HG02588 (cell line): ENCODE results near the gene CDK5RAP2.

Source experiments
- ATAC-seq: cut with Tn5 transposase; IDR thresholded peaks from one replicate; pipeline ENCODE4 v1.9.1; 2021; ENCODE audit warnings: mild to moderate bottlenecking, moderate library complexity; ENCODE audit not compliant: unreplicated experiment

The CDK5RAP2 gene

DNA sequence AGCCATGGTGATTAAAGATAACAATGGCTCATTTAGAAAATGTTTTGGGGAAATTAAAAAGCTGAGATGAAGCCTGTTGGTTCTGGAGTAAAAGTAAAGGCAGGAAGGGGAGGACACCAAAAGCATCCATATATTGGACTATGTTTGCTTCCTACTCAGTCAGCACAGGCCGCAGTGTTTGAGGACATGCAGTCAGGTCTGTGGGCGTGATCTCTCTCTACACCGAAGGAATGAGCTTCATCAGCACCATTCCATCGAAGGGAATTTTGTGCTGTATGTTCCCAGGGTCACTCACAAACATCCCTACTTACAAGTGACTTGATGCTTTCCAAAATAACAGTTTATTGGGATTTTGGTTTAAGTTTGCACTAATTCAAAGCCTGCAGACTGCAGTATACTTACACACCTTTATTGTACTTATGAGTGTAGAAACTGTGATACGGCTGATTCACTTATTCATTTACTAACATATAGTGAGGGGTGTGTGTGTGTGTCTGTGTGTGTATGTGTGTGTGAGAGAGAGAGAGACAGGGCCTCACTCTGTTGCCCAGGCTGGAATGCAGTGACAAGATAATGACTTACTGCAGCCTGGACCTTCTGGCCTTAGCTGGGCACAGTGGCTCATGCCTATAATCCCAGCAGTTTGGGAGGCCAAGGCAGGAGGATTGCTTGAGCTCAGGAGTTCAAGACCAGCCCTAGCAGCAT lies 13.4 kb upstream of the CDK5RAP2 start:
- no peak for ATAC-seq

DNA sequence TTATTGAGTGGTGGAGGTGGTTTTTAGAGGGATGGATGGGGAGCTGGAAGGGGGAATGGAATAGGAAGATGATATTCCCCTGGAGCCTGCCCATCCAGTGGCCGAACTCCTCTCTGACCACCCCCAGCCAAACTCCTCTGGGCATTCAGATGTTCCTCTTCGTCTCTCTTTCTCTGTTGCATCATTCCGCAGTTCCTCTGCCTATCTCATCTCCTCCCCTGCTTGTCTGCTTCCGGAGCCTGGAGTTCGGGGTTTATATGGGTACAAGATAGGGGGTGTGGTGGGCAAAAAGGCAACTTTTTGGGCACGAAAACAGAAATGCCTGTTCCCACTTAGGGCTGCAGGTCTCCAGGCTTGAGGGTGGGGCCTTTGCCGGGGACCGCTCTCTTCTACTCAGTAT lies 12.2 kb upstream of the CDK5RAP2 start:
- ATAC-seq = no peak

DNA sequence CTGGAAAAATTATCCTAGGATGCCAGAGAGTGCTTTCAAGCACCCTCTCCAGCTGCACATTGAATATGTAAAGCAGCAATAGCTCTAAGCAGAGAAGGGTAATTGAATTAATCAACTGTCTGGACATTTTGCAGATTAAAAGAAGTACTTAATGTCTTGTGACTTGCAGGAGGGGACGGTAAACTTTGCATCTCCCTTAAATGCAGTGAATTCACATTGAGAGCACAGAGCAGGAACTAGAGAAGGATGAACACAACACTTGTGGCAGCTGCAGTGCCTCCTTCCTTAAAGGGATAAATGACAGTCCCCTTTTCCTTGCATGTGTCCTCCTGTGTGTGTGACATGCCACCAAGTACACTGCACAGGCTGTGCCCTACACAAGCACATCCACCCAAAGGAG lies 7.4 kb upstream of the CDK5RAP2 start:
- ATAC-seq = no peak

DNA sequence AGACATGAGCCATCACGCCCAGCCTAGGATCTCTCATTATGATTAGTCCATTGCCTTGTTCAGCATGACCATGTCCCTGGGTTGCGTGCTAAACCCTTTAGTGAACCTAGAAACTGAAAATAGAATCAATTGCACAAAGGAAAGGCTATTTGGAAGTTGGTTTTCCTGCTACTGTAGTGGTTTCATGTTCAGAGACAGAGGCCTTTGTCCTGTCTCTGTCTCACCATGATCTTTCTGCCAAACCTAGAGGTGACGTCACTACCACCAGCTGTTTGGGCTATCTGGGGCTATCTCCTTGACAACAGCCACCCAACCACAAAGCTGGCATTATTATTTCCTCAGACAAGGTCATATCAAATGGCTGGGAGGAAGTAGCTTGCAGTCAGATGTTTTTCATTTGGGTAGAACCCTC lies 4.0 kb upstream of the CDK5RAP2 start:
- ATAC-seq = no peak

DNA sequence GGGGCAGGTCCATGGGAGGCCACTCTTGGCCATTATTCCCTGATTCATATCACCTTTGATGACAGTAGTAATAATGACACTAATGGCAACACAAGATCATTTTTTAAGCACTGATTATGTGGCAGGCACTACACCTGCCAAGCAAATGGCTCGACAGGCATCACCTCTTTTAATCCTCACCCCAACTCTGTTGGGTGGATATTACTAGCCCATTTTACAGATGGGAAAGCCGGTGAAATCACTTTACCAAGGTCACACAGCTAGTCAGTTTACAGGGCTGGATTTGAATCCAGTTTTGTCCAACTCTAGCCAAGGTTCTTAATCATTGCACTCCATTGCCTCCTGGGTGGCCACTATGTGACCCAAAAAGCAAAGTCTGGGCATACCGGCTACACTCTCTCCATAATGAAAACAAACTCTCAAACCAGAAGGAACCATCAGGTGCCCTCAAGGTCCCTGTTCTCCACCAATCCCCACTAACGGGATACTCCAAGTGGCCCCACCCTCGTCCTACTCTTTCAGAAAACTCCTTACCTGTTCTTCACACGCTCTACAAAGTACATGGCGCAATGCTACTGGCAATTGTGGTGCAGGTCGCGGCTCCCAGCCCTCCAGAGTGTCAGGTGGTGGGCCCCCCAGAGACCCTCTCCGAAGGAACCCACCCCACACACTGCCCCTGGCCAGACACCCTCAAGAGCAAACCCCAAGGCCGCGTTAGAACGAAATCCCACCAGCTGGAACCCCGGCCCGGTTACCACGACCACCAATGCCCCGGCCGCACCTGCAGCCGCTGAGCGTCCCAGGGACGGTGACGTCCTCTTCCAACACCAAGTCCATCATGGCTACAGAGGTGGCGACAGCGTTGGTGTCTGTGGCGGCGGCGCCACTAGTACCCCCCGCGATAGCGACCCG lies 572 bp downstream of the CDK5RAP2 start:
- ATAC-seq = peak; percentile 29

DNA sequence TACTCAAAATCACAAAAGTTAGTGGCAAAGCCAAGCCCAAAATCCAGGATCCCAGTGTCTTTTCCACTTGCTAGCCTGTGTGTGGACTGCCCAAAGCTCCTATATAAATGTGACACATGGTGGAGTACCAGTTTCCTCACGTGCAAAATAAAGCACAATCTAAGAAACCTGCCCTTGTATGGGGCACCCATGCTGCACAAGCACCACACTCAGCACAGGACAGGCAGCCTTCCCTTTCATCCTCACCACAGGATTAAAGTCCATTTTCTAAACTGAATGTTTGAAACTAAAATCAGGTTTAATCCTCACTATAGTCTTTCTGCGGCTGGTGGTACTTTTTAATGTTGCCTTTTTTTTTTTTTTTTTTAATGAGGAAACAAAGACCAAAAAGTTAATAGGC lies 5.5 kb downstream of the CDK5RAP2 start:
- no peak for ATAC-seq

DNA sequence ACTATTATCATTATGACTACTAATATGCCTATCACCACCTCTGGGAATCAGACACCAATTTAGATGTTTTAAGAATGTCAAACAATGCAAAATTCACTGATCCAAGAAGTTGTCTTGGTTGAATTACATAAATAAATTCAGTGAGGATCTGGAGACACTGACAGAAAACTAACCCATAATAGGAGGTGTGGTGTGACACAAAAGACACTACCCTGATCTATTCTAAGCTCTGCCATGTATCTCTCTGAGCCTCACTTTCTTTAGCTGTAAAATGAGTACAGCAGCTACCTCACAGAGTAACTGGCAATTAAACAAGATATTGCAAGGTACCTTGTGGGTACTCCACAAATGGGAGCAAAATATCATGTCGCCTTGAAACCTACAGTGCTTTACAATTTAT lies 7.5 kb downstream of the CDK5RAP2 start:
- ATAC-seq = no peak

DNA sequence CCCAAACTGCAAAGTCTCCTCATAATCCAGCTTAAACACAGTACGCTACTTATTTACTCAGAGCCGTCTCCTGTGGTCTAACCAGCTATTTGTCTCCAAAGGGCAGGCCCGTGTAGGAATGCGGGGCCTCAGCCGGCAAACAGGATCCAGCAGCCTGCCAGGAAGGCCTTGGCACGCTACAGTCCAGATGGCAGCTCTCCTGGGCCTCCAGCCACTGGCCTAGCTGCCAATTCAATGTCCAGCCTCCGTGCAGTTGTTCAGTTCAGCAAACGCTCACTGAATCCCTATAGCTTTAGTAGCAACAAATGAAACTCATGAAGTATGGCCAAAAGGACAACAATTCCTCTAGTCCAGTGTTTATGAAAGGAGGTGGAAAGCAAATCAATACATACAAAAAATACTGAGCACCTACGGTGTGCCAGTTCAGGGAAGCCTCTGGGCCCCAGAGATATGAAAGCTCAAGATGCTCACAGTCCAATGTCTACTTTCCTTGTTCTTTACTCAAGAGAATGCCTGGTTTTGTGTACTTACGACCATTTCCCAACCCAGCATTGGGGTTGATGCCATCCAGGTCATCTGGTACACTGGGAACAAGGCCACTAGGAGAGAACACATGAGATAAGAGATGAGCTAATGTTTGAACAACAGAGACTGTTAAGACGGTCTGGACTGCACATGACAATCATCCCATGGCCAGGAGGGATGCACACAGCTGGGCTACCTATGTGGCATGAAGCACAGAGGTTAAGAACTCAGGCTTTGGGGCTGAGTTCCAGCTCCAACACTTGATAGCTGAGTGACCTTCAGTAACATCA lies 8.3 kb downstream of the CDK5RAP2 start:
- ATAC-seq = no peak

DNA sequence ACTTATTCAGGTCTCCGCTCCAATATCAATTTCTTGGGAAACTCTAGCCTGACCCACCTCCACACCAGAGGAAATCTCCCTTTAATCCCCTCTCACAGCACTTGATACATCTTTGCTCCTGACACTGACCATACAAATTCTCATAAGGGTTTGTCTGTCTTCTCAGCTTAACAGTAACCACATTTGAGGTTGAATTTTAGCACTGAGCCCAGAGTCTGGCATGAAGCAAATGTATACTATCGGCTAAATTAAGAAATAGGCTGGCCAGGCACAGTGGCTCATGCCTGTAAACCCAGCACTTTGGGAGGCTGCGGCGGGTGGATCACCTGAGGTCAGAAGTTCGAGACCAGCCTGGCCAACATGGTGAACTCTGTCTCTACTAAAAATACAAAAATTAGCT lies 9.7 kb downstream of the CDK5RAP2 start:
- ATAC-seq = no peak

DNA sequence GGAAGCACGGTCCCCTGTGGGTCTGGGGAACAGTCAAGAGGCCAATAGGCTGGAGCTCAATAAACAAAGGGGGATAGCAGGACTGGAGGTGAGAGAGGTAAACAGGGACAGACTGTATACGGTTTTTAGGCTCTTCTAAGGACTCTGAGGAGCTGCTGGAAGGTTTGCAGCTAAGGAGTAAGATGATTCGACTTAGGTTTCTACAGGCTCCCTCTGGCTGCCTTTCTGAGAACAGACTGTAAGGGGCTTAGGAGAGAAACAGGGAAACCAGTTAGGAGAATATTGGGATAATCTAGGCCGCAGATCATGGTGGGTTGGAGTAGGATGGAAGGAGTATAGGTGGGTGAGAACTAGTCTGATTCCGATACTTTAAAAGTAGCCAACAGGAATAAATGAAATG lies 10.4 kb downstream of the CDK5RAP2 start:
- no peak for ATAC-seq

DNA sequence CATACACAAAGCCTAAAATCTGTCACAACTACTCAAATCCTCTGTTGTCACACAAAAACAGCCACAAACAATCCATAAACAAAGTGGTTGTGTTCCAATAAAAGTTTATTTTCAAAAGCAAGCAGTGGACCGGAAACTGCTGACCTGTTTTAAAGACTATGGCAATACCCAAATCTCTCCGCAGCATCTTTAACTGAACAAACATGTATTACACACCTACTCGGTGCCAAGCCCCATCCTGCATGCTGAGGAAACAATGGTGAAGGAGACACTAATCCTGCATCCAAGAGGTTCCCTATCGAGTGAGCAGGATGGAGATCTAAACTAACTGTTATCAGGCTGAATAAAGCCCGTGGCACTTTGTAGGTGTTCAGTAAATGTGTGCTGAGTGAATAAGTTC lies 11.2 kb downstream of the CDK5RAP2 start:
- ATAC-seq = no peak

DNA sequence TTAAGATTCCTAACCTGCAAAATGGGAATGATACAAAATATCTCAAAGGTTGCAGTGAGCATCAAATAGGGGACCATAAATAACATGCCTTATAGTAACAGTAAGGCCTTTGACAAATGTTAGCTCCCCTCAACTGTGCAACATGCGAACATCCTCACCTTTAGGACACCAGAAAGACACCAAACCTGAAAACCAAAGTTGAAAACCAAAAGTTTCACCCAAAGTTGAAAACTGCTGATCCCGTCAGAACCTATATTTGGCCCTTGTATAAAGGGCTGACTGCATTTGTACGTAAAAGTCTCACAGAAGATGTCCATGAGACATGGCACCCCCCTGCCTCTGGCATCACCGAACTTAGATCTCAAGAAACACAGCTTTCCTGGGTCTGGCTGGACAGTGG lies 12.1 kb downstream of the CDK5RAP2 start:
- ATAC-seq = no peak

DNA sequence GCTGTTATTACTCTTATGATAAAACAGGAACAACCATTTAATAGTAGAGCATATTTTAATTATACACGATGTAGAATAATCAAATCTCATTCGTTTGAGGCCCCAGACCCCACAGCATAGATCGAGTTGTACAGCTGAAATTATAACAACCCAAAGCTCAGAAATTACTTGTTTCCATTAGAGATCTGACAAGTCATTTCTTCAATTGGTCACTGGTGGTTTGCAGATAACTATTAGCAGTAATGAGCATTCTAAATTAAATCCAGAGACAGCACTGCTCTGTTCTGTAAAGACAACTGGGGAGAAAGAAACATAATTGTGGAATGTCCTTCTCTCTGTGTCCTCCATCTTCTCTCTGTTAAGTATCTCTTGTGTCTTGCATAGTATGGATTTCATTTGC lies 12.9 kb downstream of the CDK5RAP2 start:
- no peak for ATAC-seq

DNA sequence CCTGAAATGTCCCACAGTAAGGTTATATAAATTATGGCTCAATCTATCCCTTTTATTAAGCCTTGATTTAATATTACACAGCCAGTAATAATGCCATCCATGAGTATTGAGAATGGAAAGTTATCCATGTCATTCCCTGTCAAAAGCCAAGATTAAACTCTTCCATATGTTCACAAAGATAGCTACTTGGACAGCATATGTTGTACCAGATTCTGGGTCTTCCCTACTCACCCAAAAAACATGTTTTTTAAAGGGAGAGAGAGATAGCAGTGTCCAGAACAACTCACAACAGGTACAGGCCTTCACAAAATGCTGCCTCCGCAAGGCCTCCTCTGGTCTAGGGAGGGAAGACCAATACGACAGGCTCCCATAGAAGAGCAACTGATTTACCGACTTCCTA lies 15.4 kb downstream of the CDK5RAP2 start:
- ATAC-seq = no peak

DNA sequence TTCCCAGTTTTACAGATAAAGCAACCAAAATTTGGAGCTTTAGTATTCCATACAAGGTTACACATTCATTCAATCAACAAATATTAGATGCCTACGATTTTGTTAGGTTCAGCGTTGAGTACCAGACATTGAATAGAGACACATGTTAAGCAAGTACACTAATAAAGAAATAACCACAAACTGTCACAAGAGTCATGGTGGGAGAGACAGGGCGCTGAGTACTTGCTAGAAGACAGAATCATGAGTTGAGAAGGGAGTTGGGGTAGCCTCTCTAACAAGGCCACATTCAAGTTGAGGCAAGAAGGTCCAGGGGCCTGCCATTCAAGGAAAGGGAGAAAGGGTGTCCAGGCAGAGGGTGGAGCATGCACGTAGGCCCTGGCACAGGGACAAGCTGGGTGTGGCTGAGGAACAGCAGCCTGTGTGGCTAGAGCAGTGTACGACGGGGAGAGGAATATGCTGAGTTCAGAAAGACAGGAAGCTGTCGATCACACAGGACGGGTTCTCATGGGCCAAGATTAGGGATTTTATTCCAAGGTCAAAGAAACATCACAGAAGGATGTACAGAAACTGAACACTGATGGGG lies 17.0 kb downstream of the CDK5RAP2 start:
- no peak for ATAC-seq

DNA sequence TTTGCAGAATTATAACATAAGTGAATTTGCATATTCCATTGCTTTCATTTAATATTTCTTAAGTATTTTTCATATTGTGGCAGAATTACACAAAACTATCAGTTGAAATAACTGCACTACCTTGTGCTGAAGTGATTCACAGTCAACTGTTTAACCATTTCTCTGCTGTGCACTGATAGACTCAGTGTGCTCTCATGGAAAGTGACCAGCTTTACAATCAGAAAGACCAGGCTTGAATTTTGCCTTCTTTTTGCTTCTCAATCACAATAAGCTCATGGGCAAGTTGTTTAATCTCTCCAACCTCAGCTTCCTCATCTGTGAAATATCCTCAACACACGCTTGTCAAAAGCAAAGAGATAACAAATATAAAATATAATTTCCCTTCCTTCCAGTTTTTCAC lies 18.3 kb downstream of the CDK5RAP2 start:
- ATAC-seq = no peak

DNA sequence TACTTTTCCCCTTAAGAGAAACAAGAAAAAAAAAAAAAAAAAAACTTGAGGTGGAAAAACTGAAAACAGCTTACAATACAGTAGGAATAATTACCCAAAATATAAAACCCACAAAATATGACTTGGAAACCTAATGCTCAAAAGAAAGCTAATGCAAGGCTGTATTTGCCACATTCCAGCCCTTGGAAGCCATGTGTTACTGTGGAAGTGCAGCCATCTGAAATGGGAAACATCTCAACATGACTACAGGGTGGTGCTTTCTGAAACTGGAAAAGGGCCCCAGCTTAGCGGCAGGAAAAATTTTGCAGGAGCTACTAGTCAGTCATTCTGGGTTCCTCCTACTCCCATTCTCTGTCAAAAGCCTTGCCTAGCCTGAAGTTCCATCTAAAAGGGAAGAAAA lies 20.4 kb downstream of the CDK5RAP2 start:
- no peak for ATAC-seq

DNA sequence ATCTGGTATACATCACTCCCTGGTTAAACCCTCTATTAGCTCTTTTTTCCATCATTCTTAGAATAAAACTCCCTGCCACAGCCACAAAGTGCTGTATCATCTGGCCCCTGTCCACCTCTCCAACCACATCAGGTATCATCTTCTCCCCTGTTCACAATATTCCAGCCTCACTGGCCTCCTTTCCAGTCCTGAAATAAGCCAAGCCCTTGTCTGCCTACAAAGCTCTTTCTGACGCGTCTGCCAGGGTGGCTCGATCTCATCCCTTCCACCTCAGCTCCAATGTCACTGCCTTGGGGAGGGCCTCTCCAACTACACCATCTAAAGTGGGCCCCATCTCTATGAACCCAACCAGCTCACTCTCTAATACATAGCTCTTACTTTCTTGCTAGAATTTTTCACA lies 21.5 kb downstream of the CDK5RAP2 start:
- ATAC-seq = no peak

DNA sequence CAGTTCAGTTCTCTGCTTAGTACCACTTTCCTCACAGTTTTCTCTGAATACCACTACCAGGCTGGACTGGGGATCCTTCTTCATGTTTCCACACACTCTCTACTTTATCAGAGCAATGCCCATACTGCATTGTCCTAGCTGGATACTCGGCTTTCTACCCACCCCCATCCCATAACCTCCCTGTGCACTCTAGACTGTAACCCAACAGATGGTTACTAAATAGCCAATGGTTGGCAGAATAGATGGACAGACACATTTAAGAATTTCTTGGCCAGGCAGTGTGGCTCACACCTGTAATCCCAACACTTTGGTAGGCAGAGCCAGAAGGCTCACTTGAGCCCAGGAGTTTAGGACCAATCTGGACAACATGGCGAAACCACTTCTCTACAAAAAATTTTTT lies 22.8 kb downstream of the CDK5RAP2 start:
- no peak for ATAC-seq

DNA sequence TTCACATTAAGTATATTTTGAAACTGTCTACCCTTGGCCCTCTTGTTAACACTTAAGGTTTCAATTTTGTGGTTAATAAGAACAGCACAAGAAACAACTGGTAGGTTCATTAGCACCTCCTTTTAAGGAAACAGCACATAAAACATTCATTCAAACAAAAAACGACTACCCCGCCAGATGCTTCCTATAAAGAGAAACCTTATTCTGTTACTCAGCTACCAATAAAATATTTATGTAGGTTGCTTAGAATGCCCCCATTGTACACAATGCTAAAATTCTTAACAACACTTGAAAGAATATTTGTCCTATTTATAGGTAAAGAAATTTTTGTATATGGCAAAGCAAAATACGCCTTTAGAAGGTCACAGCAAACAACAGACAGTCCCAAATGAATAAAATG lies 23.2 kb downstream of the CDK5RAP2 start:
- ATAC-seq = no peak

DNA sequence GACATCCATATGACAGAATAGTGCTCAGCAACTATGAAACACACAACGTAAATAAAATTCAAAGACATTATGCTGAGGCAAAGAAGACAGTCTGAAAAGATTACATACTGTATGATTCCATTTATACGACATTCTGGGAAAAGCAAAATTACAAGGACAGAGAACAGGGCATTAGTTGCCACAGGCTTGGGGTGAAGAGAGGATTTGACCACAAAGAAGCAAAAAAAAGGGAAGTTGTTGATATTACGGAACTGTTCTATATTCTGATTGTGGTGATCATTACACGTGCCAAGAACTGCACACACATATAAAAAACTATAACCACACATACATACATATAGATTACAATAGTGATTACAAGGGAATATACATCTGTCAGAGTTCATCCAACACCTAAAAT lies 24.1 kb downstream of the CDK5RAP2 start:
- no peak for ATAC-seq
